Measurements from ENCODE around the gene RALGPS2.

DNA sequence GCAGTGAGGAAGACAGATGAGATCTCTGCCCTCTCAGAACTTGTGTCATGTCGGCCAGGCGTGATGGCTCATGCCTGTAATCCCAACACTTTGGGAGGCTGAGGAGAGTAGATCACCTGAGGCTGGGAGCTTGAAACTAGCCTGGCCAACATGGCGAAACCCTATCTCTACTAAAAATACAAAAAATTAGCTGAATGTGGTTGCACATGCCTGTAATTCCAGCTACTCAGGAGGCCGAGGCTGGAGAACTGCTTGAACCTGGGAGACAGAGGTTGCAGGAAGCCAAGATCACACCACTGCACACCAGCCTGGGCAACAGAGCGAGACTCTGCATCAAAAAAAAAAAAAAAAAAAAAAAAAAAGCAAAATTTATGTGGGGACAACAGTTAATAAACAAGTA lies 40.9 kb upstream of the RALGPS2 start:
- TF ChIP-seq CTCF (IDR thresholded peaks at IDR 0.05) (no peak), POLR2A (IDR thresholded peaks at IDR 0.05) (no peak)

Data from adrenal gland (tissue), 5 donors.